Karpas-422 (cell line): Measurements from ENCODE around the gene SPDYE3. TPM values are rescaled to one million over a fixed set of nuclear protein-coding genes. Genes with fewer than 3 reads are reported as not detected.
"Not testable (repeated sequence)": the region's sequence is repeated elsewhere in the genome, so short reads cannot be mapped to it uniquely, and the experiment has no call there.

Source experiments
- DNase-seq: peaks from one replicate; pipeline ENCODE4 v3.0.0-alpha.2; 2015
- H2AFZ ChIP-seq: fragments of 200-600 bp; sonication (generic); 2 replicates; pipeline ENCODE4 v1.6.1; 2014; ENCODE audit warnings: antibody characterized with exemption, low read length, mixed read lengths
- H3K27ac ChIP-seq: fragments of 200-600 bp; sonication (generic); 2 replicates; pipeline ENCODE4 v1.5.1; 2014; ENCODE audit warnings: mild to moderate bottlenecking, low read length, moderate library complexity
- H3K27me3 ChIP-seq: fragments of 200-600 bp; sonication (generic); 2 replicates; pipeline ENCODE4 v1.6.1; 2014; ENCODE audit warnings: low read length, mixed read lengths
- H3K36me3 ChIP-seq: fragments of 200-600 bp; sonication (generic); 2 replicates; pipeline ENCODE4 v1.6.1; 2014; ENCODE audit warnings: low read length, mixed read lengths; ENCODE audit not compliant: insufficient read depth
- H3K4me1 ChIP-seq: fragments of 200-600 bp; sonication (generic); 2 replicates; pipeline ENCODE4 v1.6.1; 2014; ENCODE audit warnings: mild to moderate bottlenecking, low read length, mixed read lengths
- H3K4me2 ChIP-seq: fragments of 200-600 bp; sonication (generic); 2 replicates; pipeline ENCODE4 v1.6.1; 2014; ENCODE audit warnings: low read length, low read depth, mild to moderate bottlenecking; ENCODE audit not compliant: poor library complexity, severe bottlenecking
- H3K4me3 ChIP-seq: fragments of 200-600 bp; sonication (generic); 2 replicates; pipeline ENCODE4 v1.5.1; 2014; ENCODE audit warnings: mild to moderate bottlenecking, antibody characterized with exemption, low read length, mixed read lengths
- H3K79me2 ChIP-seq: fragments of 200-600 bp; sonication (generic); 2 replicates; pipeline ENCODE4 v1.6.1; 2014; ENCODE audit warnings: mild to moderate bottlenecking, low read length, mixed read lengths
- H3K9ac ChIP-seq: fragments of 200-600 bp; sonication (generic); 2 replicates; pipeline ENCODE4 v1.6.0; 2014; ENCODE audit warnings: low read length
- H3K9me2 ChIP-seq: fragments of 200-600 bp; sonication (generic), shearing (Covaris generic); replicated peaks from 2 replicates; pipeline ENCODE4 v1.6.0; 2014; ENCODE audit warnings: mild to moderate bottlenecking, low read length, moderate library complexity; ENCODE audit not compliant: insufficient read depth
- H3K9me3 ChIP-seq: fragments of 300-700, 200-600 bp; sonication (generic); 2 replicates; pipeline ENCODE4 v1.6.1; 2014; ENCODE audit warnings: low read length, mixed read lengths
- H4K20me1 ChIP-seq: fragments of 200-600 bp; sonication (generic); 2 replicates; pipeline ENCODE4 v1.6.1; 2014; ENCODE audit warnings: mild to moderate bottlenecking, antibody characterized with exemption, low read length, low read depth; ENCODE audit not compliant: insufficient read depth
- total RNA-seq: library from RNA; depleted of rRNA; stranded (reverse); fragments of >200 nt; shearing (Covaris generic); gene quantifications from 2 replicates; pipeline ENCODE4 v1.2.3, GENCODE V29; 2014; ENCODE audit warnings: low replicate concordance

The SPDYE3 gene
- total RNA-seq, 1 experiment from 2014 or later = not detected

DNA sequence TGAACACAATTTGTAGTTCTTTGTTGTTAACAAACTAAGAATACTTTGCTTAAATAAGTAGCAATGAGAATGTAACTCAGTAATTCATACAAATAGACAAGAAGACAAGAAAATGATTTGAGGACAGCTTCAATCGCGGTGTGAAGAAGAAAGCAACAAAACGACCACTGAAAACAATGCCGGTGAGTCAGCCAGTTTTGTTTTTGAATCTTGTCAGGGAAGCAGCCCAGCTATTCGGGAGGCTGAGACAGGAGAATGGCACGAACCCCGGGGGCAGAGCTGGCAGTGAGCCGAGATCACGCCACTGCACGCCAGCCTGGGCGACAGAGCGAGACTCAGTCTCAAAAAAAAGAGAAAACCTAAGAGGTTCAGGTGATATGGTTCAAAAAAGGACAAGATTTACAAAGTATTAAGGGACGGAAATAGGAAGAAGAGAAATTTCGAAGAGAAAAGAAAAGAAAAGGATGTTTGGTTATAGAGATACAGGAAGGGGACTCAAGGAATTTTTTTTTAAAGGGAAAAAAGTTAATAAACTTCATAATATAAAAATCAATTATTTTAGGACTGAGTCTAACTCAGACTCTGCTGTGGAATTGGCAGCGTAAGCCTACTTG lies 30.7 kb downstream of the SPDYE3 start:
- H3K9me2 ChIP-seq, H3K4me3 ChIP-seq, H3K9ac ChIP-seq, H4K20me1 ChIP-seq, H3K36me3 ChIP-seq, H3K4me2 ChIP-seq, H3K27me3 ChIP-seq, H3K9me3 ChIP-seq, H3K27ac ChIP-seq, DNase-seq, H2AFZ ChIP-seq: not testable (repeated sequence)
- Histone ChIP-seq H3K4me1 (peaks cover 14% of the 10 kb centered on the region), H3K79me2 (peaks cover 30% of the 10 kb centered on the region)

DNA sequence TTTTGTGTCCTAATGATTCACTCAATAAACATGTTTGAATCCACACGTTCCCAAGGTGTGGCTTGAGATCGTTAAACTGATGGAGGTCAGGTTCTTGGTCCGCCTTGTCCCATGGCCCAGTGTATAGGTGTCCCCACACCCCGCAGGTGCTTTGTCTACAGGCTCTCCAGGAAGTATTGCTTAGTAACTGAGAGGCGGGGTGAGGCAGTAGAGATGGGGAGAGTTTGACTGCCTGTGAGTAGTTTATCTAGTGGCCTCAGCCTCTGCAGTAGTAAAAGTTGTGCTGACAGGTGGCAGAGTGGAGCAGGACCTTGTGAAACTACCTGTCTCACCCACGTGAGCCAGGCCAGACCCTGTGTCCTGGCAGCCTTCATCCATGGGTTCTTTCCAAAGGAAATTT lies 33.8 kb downstream of the SPDYE3 start:
- H2AFZ ChIP-seq, H3K9me3 ChIP-seq, H3K9me2 ChIP-seq, H3K4me3 ChIP-seq, DNase-seq, H4K20me1 ChIP-seq, H3K4me2 ChIP-seq, H3K9ac ChIP-seq, H3K27me3 ChIP-seq, H3K27ac ChIP-seq: not testable (repeated sequence)
- peaks cover 27% of the 10 kb centered on the region for H3K4me1 ChIP-seq
- peaks cover 10% of the 10 kb centered on the region; the same call in 1 of the 2 replicates for H3K36me3 ChIP-seq
- peaks cover 19% of the 10 kb centered on the region for H3K79me2 ChIP-seq

DNA sequence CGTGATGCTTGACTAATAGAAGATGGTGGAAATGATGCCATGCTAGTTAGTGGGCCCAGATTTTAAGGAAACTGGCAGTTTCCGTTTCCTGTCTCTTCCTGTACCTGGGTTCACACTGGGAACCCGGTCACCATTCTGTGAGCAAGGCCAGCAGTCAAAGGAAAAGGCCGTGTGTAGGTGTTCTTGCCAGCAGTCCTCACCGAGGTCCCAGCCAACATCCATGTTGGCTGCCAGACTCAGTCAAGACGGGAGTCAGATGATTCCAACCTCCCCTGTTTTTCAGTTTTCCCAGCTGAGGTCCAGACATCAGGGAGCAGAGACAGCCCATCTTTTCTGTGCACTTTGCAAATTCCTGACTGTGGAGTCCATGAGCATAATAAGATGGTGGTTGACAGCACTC lies 35.3 kb downstream of the SPDYE3 start:
- H3K27me3 ChIP-seq = no peaks in the 10 kb centered on the region
- H3K9me3 ChIP-seq = no peaks in the 10 kb centered on the region
- no peak overlapping the region for H3K4me2 ChIP-seq
- H3K9ac ChIP-seq = no peak overlapping the region
- peaks cover 17% of the 10 kb centered on the region; the same call in 1 of the 2 replicates for H3K79me2 ChIP-seq
- peaks cover 23% of the 10 kb centered on the region for H3K4me1 ChIP-seq
- DNase-seq = no peak
- H3K27ac ChIP-seq = no peak overlapping the region
- H3K9me2 ChIP-seq = no peaks in the 10 kb centered on the region
- no peak overlapping the region for H3K4me3 ChIP-seq
- peaks cover 25% of the 10 kb centered on the region; the same call in 1 of the 2 replicates for H3K36me3 ChIP-seq
- H2AFZ ChIP-seq = no peak overlapping the region
- no peaks in the 10 kb centered on the region; the same call in 1 of the 2 replicates for H4K20me1 ChIP-seq

DNA sequence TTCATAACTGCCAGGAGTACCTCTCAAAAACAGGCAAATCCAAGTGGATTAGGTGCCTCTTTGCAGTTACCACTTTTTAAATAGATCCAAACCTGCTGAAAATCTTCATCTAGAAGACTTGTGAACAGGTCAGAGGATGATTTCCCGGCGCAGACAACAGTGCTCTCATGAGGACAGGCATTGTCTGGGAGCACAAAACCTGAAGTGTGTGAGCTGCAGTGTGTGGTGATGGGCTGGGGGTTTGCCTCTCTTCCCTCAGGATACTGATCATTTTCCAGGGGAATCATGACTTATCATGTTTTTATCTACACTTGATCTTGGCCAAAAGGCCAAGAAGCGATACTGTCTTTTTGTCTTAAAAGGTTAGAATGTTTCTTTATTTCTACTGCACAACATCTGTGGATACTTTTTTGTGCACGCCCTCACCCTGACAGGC lies 36.6 kb downstream of the SPDYE3 start:
- H3K79me2 ChIP-seq = peaks cover 12% of the 10 kb centered on the region; the same call in 1 of the 2 replicates
- H2AFZ ChIP-seq, H4K20me1 ChIP-seq, DNase-seq, H3K9me2 ChIP-seq, H3K27me3 ChIP-seq, H3K9me3 ChIP-seq, H3K4me3 ChIP-seq: not testable (repeated sequence)
- peaks cover 23% of the 10 kb centered on the region for H3K4me1 ChIP-seq
- H3K9ac ChIP-seq = peak overlapping the region; percentile 60; the same call in 1 of the 2 replicates
- H3K27ac ChIP-seq = peak overlapping the region; percentile 94
- peaks cover 31% of the 10 kb centered on the region; the same call in 1 of the 2 replicates for H3K36me3 ChIP-seq
- peak overlapping the region; percentile 73 for H3K4me2 ChIP-seq

DNA sequence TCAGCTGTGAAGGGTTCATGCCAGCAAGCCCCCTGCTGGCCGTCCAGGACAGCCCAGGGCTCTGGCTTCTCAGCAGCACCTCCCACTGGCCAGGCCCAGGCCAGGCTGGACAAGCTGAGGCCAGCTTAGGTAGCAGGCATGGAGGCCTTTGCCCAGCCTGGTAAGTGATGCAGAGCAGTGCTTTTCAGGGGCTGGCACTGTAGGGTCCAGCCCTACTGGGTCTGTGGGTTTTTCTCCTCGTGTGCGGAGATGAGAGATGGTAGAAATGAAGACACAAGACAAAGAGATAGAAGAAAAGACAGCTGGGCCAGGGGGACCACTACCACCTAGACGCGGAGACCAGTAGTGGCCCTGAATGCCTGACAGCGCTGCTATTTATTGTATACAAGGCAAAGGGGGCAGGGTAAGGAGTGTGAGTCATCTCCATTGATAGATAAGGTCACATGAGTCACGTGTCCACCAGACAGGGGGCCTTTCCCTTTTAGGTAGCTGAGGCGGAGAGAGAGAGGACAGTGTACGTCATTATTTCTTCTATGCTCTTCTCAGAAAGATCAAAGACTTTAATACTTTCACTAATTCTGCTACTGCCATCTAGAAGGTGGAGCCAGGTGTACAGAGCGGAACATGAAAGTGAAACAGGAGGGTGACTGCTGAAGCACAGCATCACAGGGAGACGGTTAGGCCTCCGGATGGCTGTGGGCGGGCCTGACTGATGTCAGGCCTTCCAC lies 37.2 kb downstream of the SPDYE3 start:
- H3K9me3 ChIP-seq, H3K9me2 ChIP-seq, H2AFZ ChIP-seq, H4K20me1 ChIP-seq, H3K27me3 ChIP-seq: not testable (repeated sequence)
- peak overlapping the region; percentile 54; the same call in 1 of the 2 replicates for H3K4me3 ChIP-seq
- H3K36me3 ChIP-seq = peaks cover 32% of the 10 kb centered on the region
- H3K9ac ChIP-seq = peak overlapping the region; percentile 60
- H3K4me2 ChIP-seq = peak overlapping the region; percentile 73
- H3K27ac ChIP-seq = peak overlapping the region; percentile 94
- peaks cover 23% of the 10 kb centered on the region for H3K4me1 ChIP-seq
- peaks cover 12% of the 10 kb centered on the region; the same call in 1 of the 2 replicates for H3K79me2 ChIP-seq
- peak; percentile 69 for DNase-seq

DNA sequence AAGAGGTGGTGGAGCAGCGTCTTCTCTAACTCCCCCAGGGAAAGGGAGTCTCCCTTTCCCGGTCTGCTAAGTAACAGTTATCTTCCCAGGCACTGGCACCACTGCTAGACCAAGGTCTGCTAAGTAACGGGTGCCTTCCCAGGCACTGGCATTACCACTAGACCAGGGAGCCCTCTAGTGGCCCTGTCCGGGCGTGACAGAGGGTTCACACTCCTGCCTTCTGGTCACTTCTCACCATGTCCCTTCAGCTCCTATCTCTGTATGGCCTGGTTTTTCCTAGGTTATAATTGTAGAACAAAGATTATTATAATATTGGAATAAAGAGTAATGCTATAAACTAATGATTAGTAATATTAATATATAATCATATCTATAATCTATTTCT lies 37.8 kb downstream of the SPDYE3 start:
- Histone ChIP-seq H3K36me3 (peaks cover 34% of the 10 kb centered on the region), H3K4me2 (peak overlapping the region; percentile 73), H3K4me1 (peaks cover 23% of the 10 kb centered on the region), H3K79me2 (peaks cover 12% of the 10 kb centered on the region; the same call in 1 of the 2 replicates), H3K27ac (peak overlapping the region; percentile 29)
- not testable (repeated sequence) for H3K9me2 ChIP-seq, H4K20me1 ChIP-seq, H3K27me3 ChIP-seq, H2AFZ ChIP-seq, H3K4me3 ChIP-seq, H3K9me3 ChIP-seq, H3K9ac ChIP-seq
- DNase-seq = peak; percentile 74

DNA sequence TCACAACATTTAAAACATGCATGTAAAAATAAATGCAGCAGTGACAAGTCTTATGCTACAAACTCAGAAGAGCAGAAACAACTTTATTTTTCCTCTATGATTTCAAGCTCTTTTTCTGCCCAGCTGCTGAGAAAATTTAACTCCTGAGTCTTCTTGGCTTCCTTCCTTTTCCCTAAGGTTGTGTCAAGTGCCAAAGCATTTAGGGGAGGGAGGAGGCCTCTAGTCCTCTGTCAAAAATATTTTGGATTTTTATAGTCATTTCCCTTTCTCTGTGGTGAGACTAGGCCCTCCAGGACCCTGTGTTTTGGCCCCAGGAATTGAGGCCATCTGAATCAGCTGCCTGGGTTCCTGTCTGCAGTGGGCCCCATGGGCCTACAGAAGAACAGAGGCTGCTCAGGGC lies 39.4 kb downstream of the SPDYE3 start:
- Histone ChIP-seq H3K9me3 (no peaks in the 10 kb centered on the region), H3K27me3 (no peaks in the 10 kb centered on the region), H3K79me2 (peaks cover 12% of the 10 kb centered on the region; the same call in 1 of the 2 replicates), H3K4me2 (no peak overlapping the region), H2AFZ (no peak overlapping the region), H4K20me1 (no peaks in the 10 kb centered on the region), H3K4me3 (no peak overlapping the region), H3K27ac (no peak overlapping the region), H3K9ac (no peak overlapping the region), H3K36me3 (peaks cover 40% of the 10 kb centered on the region), H3K9me2 (no peaks in the 10 kb centered on the region), H3K4me1 (peaks cover 23% of the 10 kb centered on the region)
- DNase-seq = no peak

DNA sequence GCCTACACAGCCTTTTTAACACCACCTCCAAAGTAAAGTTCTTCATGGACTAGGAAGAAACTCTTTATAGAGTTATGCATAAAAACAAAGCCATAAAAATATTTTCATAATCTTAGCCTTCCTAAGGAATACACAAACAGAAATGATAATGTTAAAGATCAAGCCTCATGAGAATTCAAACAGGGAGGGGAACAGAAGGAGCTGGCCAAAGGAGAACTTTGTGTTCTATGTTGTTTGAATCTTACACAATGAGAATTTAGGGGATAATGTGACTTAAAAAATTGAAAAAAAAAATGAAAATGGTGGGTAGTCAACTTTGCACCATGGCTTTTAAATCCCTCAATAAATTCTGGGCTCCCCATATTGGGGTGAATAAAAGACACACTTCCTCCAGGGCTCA lies 41.3 kb downstream of the SPDYE3 start:
- peaks cover 15% of the 10 kb centered on the region for H3K4me1 ChIP-seq
- H4K20me1 ChIP-seq = no peaks in the 10 kb centered on the region
- peaks cover 39% of the 10 kb centered on the region for H3K36me3 ChIP-seq
- H3K4me2 ChIP-seq = no peak overlapping the region
- H2AFZ ChIP-seq = no peak overlapping the region
- H3K9me3 ChIP-seq = no peaks in the 10 kb centered on the region
- H3K4me3 ChIP-seq = no peak overlapping the region
- peaks cover 12% of the 10 kb centered on the region; the same call in 1 of the 2 replicates for H3K79me2 ChIP-seq
- DNase-seq = no peak
- H3K9me2 ChIP-seq = no peaks in the 10 kb centered on the region
- no peaks in the 10 kb centered on the region for H3K27me3 ChIP-seq
- no peak overlapping the region for H3K9ac ChIP-seq
- no peak overlapping the region for H3K27ac ChIP-seq
